ENCODE measurements around the gene STH. TPM values are rescaled to one million over a fixed set of nuclear protein-coding genes. Genes with fewer than 3 reads are reported as not detected.
"Not testable (repeated sequence)": the region's sequence is repeated elsewhere in the genome, so short reads cannot be mapped to it uniquely, and the experiment has no call there.

STH gene
- total RNA-seq, 1 donor from 2014 or later: not detected

- Mint-ChIP-seq H3K4me3 (ENCODE audit: unreplicated experiment) (no peak overlapping the region), H3K9me3 (ENCODE audit: low read depth) (no peaks in the 10 kb centered on the region), H3K4me1 (ENCODE audit: low read depth) (peaks cover 22% of the 10 kb centered on the region), H3K27me3 (ENCODE audit: low read depth) (no peaks in the 10 kb centered on the region), H3K27ac (ENCODE audit: unreplicated experiment) (no peak overlapping the region), H3K36me3 (ENCODE audit: low read depth) (no peaks in the 10 kb centered on the region)
- DNase-seq (ENCODE audit: low spot score): no peak
- TF ChIP-seq, protein P1, sequence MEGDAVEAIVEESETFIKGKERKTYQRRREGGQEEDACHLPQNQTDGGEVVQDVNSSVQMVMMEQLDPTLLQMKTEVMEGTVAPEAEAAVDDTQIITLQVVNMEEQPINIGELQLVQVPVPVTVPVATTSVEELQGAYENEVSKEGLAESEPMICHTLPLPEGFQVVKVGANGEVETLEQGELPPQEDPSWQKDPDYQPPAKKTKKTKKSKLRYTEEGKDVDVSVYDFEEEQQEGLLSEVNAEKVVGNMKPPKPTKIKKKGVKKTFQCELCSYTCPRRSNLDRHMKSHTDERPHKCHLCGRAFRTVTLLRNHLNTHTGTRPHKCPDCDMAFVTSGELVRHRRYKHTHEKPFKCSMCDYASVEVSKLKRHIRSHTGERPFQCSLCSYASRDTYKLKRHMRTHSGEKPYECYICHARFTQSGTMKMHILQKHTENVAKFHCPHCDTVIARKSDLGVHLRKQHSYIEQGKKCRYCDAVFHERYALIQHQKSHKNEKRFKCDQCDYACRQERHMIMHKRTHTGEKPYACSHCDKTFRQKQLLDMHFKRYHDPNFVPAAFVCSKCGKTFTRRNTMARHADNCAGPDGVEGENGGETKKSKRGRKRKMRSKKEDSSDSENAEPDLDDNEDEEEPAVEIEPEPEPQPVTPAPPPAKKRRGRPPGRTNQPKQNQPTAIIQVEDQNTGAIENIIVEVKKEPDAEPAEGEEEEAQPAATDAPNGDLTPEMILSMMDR (IDR thresholded peaks at IDR 0.05): no peak
Observed at GRCh38 chr17:46002973-46003316, 3.9 kb downstream of the STH start.

DNA sequence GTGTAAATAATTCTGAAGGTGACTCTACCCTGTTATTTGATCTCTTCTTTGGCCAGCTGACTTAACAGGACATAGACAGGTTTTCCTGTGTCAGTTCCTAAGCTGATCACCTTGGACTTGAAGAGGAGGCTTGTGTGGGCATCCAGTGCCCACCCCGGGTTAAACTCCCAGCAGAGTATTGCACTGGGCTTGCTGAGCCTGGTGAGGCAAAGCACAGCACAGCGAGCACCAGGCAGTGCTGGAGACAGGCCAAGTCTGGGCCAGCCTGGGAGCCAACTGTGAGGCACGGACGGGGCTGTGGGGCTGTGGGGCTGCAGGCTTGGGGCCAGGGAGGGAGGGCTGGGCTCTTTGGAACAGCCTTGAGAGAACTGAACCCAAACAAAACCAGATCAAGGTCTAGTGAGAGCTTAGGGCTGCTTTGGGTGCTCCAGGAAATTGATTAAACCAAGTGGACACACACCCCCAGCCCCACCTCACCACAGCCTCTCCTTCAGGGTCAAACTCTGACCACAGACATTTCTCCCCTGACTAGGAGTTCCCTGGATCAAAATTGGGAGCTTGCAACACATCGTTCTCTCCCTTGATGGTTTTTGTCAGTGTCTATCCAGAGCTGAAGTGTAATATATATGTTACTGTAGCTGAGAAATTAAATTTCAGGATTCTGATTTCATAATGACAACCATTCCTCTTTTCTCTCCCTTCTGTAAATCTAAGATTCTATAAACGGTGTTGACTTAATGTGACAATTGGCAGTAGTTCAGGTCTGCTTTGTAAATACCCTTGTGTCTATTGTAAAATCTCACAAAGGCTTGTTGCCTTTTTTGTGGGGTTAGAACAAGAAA, 5.1 kb downstream of the STH start:
- H3K27me3 Mint-ChIP-seq (ENCODE audit: low read depth): no peaks in the 10 kb centered on the region
- H3K36me3 Mint-ChIP-seq (ENCODE audit: low read depth): no peaks in the 10 kb centered on the region
- H3K4me3 Mint-ChIP-seq (ENCODE audit: unreplicated experiment): no peak overlapping the region
- peaks cover 22% of the 10 kb centered on the region for H3K4me1 Mint-ChIP-seq (ENCODE audit: low read depth)
- DNase-seq (ENCODE audit: low spot score): no peak
- peak overlapping the region; percentile 32 for H3K27ac Mint-ChIP-seq (ENCODE audit: unreplicated experiment)
- TF ChIP-seq, protein P1 (IDR thresholded peaks at IDR 0.05): no peak
- no peaks in the 10 kb centered on the region for H3K9me3 Mint-ChIP-seq (ENCODE audit: low read depth)

- H3K36me3 Mint-ChIP-seq (ENCODE audit: low read depth); DNase-seq (ENCODE audit: low spot score); H3K27ac Mint-ChIP-seq (ENCODE audit: unreplicated experiment); H3K9me3 Mint-ChIP-seq (ENCODE audit: low read depth); H3K4me3 Mint-ChIP-seq (ENCODE audit: unreplicated experiment); H3K27me3 Mint-ChIP-seq (ENCODE audit: low read depth): not testable (repeated sequence)
- H3K4me1 Mint-ChIP-seq (ENCODE audit: low read depth): peaks cover 26% of the 10 kb centered on the region
Observed at GRCh38 chr17:46006082-46006481, 7.0 kb downstream of the STH start.

- Mint-ChIP-seq H3K4me3 (ENCODE audit: unreplicated experiment) (no peak overlapping the region), H3K27ac (ENCODE audit: unreplicated experiment) (peak overlapping the region; percentile 45), H3K36me3 (ENCODE audit: low read depth) (no peaks in the 10 kb centered on the region), H3K9me3 (ENCODE audit: low read depth) (no peaks in the 10 kb centered on the region), H3K27me3 (ENCODE audit: low read depth) (no peaks in the 10 kb centered on the region), H3K4me1 (ENCODE audit: low read depth) (peaks cover 26% of the 10 kb centered on the region)
- TF ChIP-seq, protein P1 (IDR thresholded peaks at IDR 0.05): no peak
- DNase-seq (ENCODE audit: low spot score): no peak
Observed at GRCh38 chr17:46007461-46007965, 8.5 kb downstream of the STH start.

- Mint-ChIP-seq H3K27me3 (ENCODE audit: low read depth) (no peaks in the 10 kb centered on the region), H3K4me1 (ENCODE audit: low read depth) (peaks cover 22% of the 10 kb centered on the region), H3K4me3 (ENCODE audit: unreplicated experiment) (no peak overlapping the region), H3K9me3 (ENCODE audit: low read depth) (no peaks in the 10 kb centered on the region), H3K27ac (ENCODE audit: unreplicated experiment) (no peak overlapping the region), H3K36me3 (ENCODE audit: low read depth) (no peaks in the 10 kb centered on the region)
- DNase-seq (ENCODE audit: low spot score): no peak
- TF ChIP-seq, protein P1 (IDR thresholded peaks at IDR 0.05): no peak
Observed at GRCh38 chr17:46008591-46008990, 9.5 kb downstream of the STH start.
